Liver (tissue), 9 donors: ENCODE measurements around the gene STAT5B. TPM values are rescaled to one million over a fixed set of nuclear protein-coding genes. Genes with fewer than 3 reads are reported as not detected.

Experiments
- DNase-seq: peaks from one replicate; pipeline ENCODE4 v3.0.0-alpha.2; 2017; ENCODE audit warnings: low spot score
- H3K27ac ChIP-seq, 2 donors: one replicate each; pipeline ENCODE4 v1.7.0; 2013; ENCODE audit warnings: inconsistent platforms in 2 of 2, low read length in 2 of 2, control low read depth in 1 of 2, low read depth in 1 of 2, mild to moderate bottlenecking in 1 of 2
- H3K27me3 ChIP-seq, 4 donors: one replicate each; pipeline versions ENCODE4 v1.6.1 to v1.7.0; 2013; ENCODE audit warnings: low read length in 3 of 4, inconsistent platforms in 1 of 4, mild to moderate bottlenecking in 1 of 4, moderate library complexity in 1 of 4; ENCODE audit not compliant: control insufficient read depth in 4 of 4, insufficient read depth in 4 of 4
- H3K36me3 ChIP-seq, 4 donors: one replicate each; pipeline versions ENCODE4 v1.6.1 to v1.7.0; 2013; ENCODE audit warnings: low read length in 3 of 4, mild to moderate bottlenecking in 3 of 4, low read depth in 1 of 4, moderate library complexity in 1 of 4; ENCODE audit not compliant: control insufficient read depth in 4 of 4, insufficient read depth in 3 of 4
- H3K4me1 ChIP-seq, 4 donors: one replicate each; pipeline versions ENCODE4 v1.6.1 to v1.7.0; 2013; ENCODE audit warnings: low read length in 3 of 4, mild to moderate bottlenecking in 3 of 4, moderate library complexity in 1 of 4; ENCODE audit not compliant: control insufficient read depth in 4 of 4, insufficient read depth in 4 of 4
- H3K4me3 ChIP-seq, 3 donors: one replicate each; pipeline versions ENCODE4 v1.6.1 to v1.7.0; 2013; ENCODE audit warnings: low read length in 3 of 3, control low read depth in 1 of 3, low read depth in 1 of 3, mild to moderate bottlenecking in 1 of 3
- H3K9ac ChIP-seq, 2 donors: one replicate each; pipeline ENCODE4 v1.7.0; 2013; ENCODE audit warnings: low read length in 2 of 2, mild to moderate bottlenecking in 2 of 2, moderate library complexity in 2 of 2, control low read depth in 1 of 2, low read depth in 1 of 2
- H3K9me3 ChIP-seq, 4 donors: one replicate each; pipeline versions ENCODE4 v1.6.1 to v1.7.0; 2013; ENCODE audit warnings: low read length in 3 of 4; ENCODE audit not compliant: control insufficient read depth in 4 of 4
- EGR1 ChIP-seq, 2 donors: IDR thresholded peaks; 2 replicates each; pipeline ENCODE4 v1.6.1; 2016 to 2018; ENCODE audit warnings: antibody characterized with exemption in 2 of 2, low read depth in 2 of 2
- FOXA1 ChIP-seq: IDR thresholded peaks from 2 replicates; pipeline ENCODE4 v1.6.1; 2016; ENCODE audit warnings: antibody characterized with exemption
- FOXA2 ChIP-seq: IDR thresholded peaks from 2 replicates; pipeline ENCODE4 v1.6.1; 2016; ENCODE audit warnings: antibody characterized with exemption
- GABPA ChIP-seq, 2 donors: IDR thresholded peaks in 1 of 2; conservative IDR thresholded peaks in 1 of 2; 2 replicates each; pipeline ENCODE4 v1.6.1; 2016; ENCODE audit warnings: antibody characterized with exemption in 2 of 2, mild to moderate bottlenecking in 1 of 2, moderate library complexity in 1 of 2
- HNF4A ChIP-seq, 2 donors: conservative IDR thresholded peaks; 2 replicates each; pipeline ENCODE4 v1.6.1; 2016; ENCODE audit warnings: antibody characterized with exemption in 2 of 2, mild to moderate bottlenecking in 2 of 2
- HNF4G ChIP-seq: IDR thresholded peaks from 2 replicates; pipeline ENCODE4 v1.6.1; 2016; ENCODE audit warnings: antibody characterized with exemption
- RAD21 ChIP-seq, 2 donors: IDR thresholded peaks; 2 replicates each; pipeline ENCODE4 v1.6.1; 2016; ENCODE audit warnings: antibody characterized with exemption in 2 of 2, mild to moderate bottlenecking in 2 of 2
- REST ChIP-seq: IDR thresholded peaks from 2 replicates; pipeline ENCODE4 v1.6.1; 2016; ENCODE audit warnings: antibody characterized with exemption, mild to moderate bottlenecking
- RXRA ChIP-seq, 2 donors: IDR thresholded peaks; 2 replicates each; pipeline ENCODE4 v1.6.1; 2017 to 2018; ENCODE audit warnings: antibody characterized with exemption in 2 of 2, mild to moderate bottlenecking in 1 of 2
- TAF1 ChIP-seq: conservative IDR thresholded peaks from 2 replicates; pipeline ENCODE4 v1.6.1; 2016; ENCODE audit warnings: antibody characterized with exemption, mild to moderate bottlenecking
- YY1 ChIP-seq: IDR thresholded peaks from 2 replicates; pipeline ENCODE4 v1.6.1; 2016; ENCODE audit warnings: antibody characterized with exemption, mild to moderate bottlenecking
- WGBS: extraction: QIAGEN DNeasy Blood & Tissue Kit; methylation state at CpG from one replicate; pipeline ENCODE4 v1.1.7; 2013; 5-methylcytosine and 5-hydroxymethylcytosine counted together
- polyA plus RNA-seq, 2 donors: library from polyadenylated mRNA; stranded (reverse) in 1 of 2; unstranded in 1 of 2; fragments of 200-250 nt in 1 of 2; fragments of >200 nt in 1 of 2; fragmentation: Nextera tagmentation in 1 of 2; extraction: Ambion mirVana in 1 of 2; gene quantifications; one replicate each; pipeline versions ENCODE4 v1.2.1 to v1.2.3, GENCODE V29; 2013 to 2015
- total RNA-seq, 2 donors: library from RNA; depleted of rRNA; stranded (reverse); fragments of >200 nt; gene quantifications; one replicate each; pipeline ENCODE4 v1.2.3, GENCODE V29; 2014
- donor health status: healthy.
- donor health status: healthy.
- donor health status: healthy.
- donor health status: healthy.
- donor health status: healthy.

The STAT5B gene
- total and polyA plus RNA-seq, 4 donors, result 6.7 to 33.9 (median 21.6) TPM

GRCh38 chr17:42317266-42317845 is 41.2 kb upstream of the STAT5B start:
- H3K9ac ChIP-seq, result no peak overlapping the region
- peaks cover 11 to 73% (median 62%) of the 10 kb centered on the region in 4 donors for H3K36me3 ChIP-seq
- no peaks in the 10 kb centered on the region for H3K27me3 ChIP-seq
- H3K4me1 ChIP-seq, result peaks cover 3 to 21% (median 15%) of the 10 kb centered on the region in 4 donors
- H3K9me3 ChIP-seq, result no peaks in the 10 kb centered on the region
- TF ChIP-seq FOXA2 (no peak), FOXA1 (no peak), YY1 (no peak), HNF4G (no peak), REST (no peak), RAD21 (IDR thresholded peaks at IDR 0.05) (no peak)
- no peak overlapping the region for H3K4me3 ChIP-seq
- no peak overlapping the region for H3K27ac ChIP-seq
- 43% methylated on average over 5 of the region's 5 CpGs for WGBS
- DNase-seq, result no peak

DNA sequence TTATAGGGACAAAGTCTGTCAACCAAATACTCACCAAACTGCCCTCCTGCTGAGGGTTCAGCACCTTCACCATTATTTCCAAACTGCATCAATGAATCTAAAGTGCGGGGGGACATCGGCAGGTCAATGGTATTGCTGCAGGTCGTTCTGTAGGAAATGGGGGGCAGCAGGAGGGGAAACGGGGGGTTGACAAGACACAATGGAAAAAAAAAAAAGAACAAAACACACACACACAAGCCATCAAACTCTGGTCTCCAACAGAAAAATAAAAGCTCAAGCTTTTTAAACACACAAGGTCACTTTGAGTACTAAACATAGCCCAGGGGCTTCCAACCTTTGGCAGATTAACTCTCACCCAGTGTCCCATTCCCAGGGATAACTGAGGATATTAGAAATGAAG is 40.6 kb upstream of the STAT5B start:
- 79% methylated on average over 4 of the region's 4 CpGs for WGBS

More for the DNA sequence above, 40.6 kb upstream of the STAT5B start:
- no peaks in the 10 kb centered on the region for H3K9me3 ChIP-seq
- H3K36me3 ChIP-seq, result peaks cover 10 to 67% (median 56%) of the 10 kb centered on the region in 4 donors
- H3K4me3 ChIP-seq, result no peak overlapping the region
- no peaks in the 10 kb centered on the region for H3K27me3 ChIP-seq
- peaks cover 3 to 27% (median 20%) of the 10 kb centered on the region in 4 donors for H3K4me1 ChIP-seq
- DNase-seq, result no peak
- H3K27ac ChIP-seq, result no peak overlapping the region
- TF ChIP-seq RAD21 (IDR thresholded peaks at IDR 0.05) (no peak), HNF4A (conservative IDR thresholded peaks at IDR 0.05) (no peak), FOXA2 (no peak), HNF4G (no peak), GABPA (IDR thresholded peaks at IDR 0.05 in 1 of 2, conservative IDR thresholded peaks at IDR 0.05 in 1 of 2) (no peak), RXRA (IDR thresholded peaks at IDR 0.05) (no peak), TAF1 (no peak), REST (no peak), EGR1 (IDR thresholded peaks at IDR 0.05; ENCODE audit: low read depth in 2 of 2) (no peak), YY1 (no peak)
- H3K9ac ChIP-seq, result no peak overlapping the region
